ENCODE data around the gene COPS2. TPM values are rescaled to one million over a fixed set of nuclear protein-coding genes. Genes with fewer than 3 reads are reported as not detected.

The COPS2 gene
- total and polyA plus RNA-seq, 10 of the 15 experiments (the other 5 are each of a cell fraction or from before 2014, with no cell fraction given) = 31.5 to 115 (median 76.3) TPM

- TF ChIP-seq NR2C1 (IDR thresholded peaks at IDR 0.05) = no peak
- TF ChIP-seq SIN3A (IDR thresholded peaks at IDR 0.05; ENCODE audit: low read depth, low read length) = no peak
- TF ChIP-seq NFYB (IDR thresholded peaks at IDR 0.05; ENCODE audit: insufficient read depth, low read depth, low read length) = no peak
- no peak for TF ChIP-seq STAT3 (IDR thresholded peaks at IDR 0.05; ENCODE audit: low read depth, low read length)
- no peak for TF ChIP-seq ZNF24 (IDR thresholded peaks at IDR 0.05)
These were observed 72.4 kb downstream of the COPS2 start (continued) for GRCh38 chr15:49082960-49083359.

GRCh38 chr15:49079340-49080039 is 75.9 kb downstream of the COPS2 start:
- no peak for FAIRE-seq
- no peak for DNase-seq (ENCODE audit: low read depth, low spot score)
- Histone ChIP-seq H3K27me3 (replicated peaks in 1 of 2; ENCODE audit: control insufficient read depth in 2 of 2, insufficient read depth in 2 of 2, low read length in 1 of 2) (no peaks in the 10 kb centered on the region), H3K4me2 (ENCODE audit: control insufficient read depth, insufficient read depth) (no peak overlapping the region), H3K36me3 (ENCODE audit: control insufficient read depth in 2 of 2, insufficient read depth in 2 of 2, low read length in 1 of 2) (no peaks in the 10 kb centered on the region), H3K27ac (ENCODE audit: control insufficient read depth, insufficient read depth) (no peak overlapping the region), H3K4me3 (no peak overlapping the region), H3K9ac (ENCODE audit: control insufficient read depth, insufficient read depth, low read length) (no peak overlapping the region), H3K79me2 (ENCODE audit: control insufficient read depth, insufficient read depth, low read length) (no peaks in the 10 kb centered on the region), H3K4me1 (ENCODE audit: control insufficient read depth, insufficient read depth, low read length) (no peaks in the 10 kb centered on the region), H2AFZ (ENCODE audit: control insufficient read depth, low read depth, low read length) (no peak overlapping the region), H4K20me1 (ENCODE audit: control insufficient read depth, insufficient read depth) (no peaks in the 10 kb centered on the region), H3K9me3 (replicated peaks; ENCODE audit: control insufficient read depth, insufficient read depth, low read length) (no peaks in the 10 kb centered on the region)
- POLR2A ChIA-PET = no interaction called here
- TF ChIP-seq IKZF2 (IDR thresholded peaks at IDR 0.05) (no peak), ZBED1 (IDR thresholded peaks at IDR 0.05; ENCODE audit: borderline replicate concordance) (no peak), SUZ12 (IDR thresholded peaks at IDR 0.05; ENCODE audit: unreplicated experiment) (no peak), SUPT20H (IDR thresholded peaks at IDR 0.05; ENCODE audit: borderline replicate concordance, control insufficient read depth, low read depth, low read length) (no peak), NR2C2 (IDR thresholded peaks at IDR 0.05; ENCODE audit: borderline replicate concordance, control insufficient read depth, insufficient read length, low read depth) (no peak), IKZF1 (conservative IDR thresholded peaks at IDR 0.05) (no peak), PAX8 (IDR thresholded peaks at IDR 0.05) (no peak)
- TF ChIP-seq, protein P1, sequence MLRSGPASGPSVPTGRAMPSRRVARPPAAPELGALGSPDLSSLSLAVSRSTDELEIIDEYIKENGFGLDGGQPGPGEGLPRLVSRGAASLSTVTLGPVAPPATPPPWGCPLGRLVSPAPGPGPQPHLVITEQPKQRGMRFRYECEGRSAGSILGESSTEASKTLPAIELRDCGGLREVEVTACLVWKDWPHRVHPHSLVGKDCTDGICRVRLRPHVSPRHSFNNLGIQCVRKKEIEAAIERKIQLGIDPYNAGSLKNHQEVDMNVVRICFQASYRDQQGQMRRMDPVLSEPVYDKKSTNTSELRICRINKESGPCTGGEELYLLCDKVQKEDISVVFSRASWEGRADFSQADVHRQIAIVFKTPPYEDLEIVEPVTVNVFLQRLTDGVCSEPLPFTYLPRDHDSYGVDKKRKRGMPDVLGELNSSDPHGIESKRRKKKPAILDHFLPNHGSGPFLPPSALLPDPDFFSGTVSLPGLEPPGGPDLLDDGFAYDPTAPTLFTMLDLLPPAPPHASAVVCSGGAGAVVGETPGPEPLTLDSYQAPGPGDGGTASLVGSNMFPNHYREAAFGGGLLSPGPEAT (IDR thresholded peaks at IDR 0.05; ENCODE audit: low read depth) = no peak
- TF ChIP-seq, protein P2, sequence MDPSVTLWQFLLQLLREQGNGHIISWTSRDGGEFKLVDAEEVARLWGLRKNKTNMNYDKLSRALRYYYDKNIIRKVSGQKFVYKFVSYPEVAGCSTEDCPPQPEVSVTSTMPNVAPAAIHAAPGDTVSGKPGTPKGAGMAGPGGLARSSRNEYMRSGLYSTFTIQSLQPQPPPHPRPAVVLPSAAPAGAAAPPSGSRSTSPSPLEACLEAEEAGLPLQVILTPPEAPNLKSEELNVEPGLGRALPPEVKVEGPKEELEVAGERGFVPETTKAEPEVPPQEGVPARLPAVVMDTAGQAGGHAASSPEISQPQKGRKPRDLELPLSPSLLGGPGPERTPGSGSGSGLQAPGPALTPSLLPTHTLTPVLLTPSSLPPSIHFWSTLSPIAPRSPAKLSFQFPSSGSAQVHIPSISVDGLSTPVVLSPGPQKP (IDR thresholded peaks at IDR 0.05; ENCODE audit: low read depth, low read length) = no peak
- WGBS (ENCODE audit: insufficient coverage, insufficient replicate concordance, low lambda C conversion rate, missing lambda C conversion rate) = 81% methylated on average over 23 of the region's 23 CpGs
- intact Hi-C loops (cut with micrococcal nuclease; ENCODE audit: unreplicated experiment) (no loop called here), in situ Hi-C loops (cut with MboI) (no loop called here)
- ATAC-seq = no peak; the same call in 1 of the 3 replicates
- CTCF ChIA-PET = no interaction called here
- SMC1A ChIA-PET (ENCODE audit: uncharacterized antibody, unreplicated experiment) = interaction anchor here (1.8 kb wide), 1 partner anchor 13 kb away, joined by 7 read pairs; no protein-coding TSS in a partner anchor
- BruUV-seq (replicated peaks) = no TSS peak
- RAD21 ChIA-PET (ENCODE audit: unreplicated experiment) = no interaction called here
